Measurements from ENCODE around the gene CELSR1.
"Not testable (repeated sequence)": the region's sequence is repeated elsewhere in the genome, so short reads cannot be mapped to it uniquely, and the experiment has no call there.

Gene CELSR1

DNA sequence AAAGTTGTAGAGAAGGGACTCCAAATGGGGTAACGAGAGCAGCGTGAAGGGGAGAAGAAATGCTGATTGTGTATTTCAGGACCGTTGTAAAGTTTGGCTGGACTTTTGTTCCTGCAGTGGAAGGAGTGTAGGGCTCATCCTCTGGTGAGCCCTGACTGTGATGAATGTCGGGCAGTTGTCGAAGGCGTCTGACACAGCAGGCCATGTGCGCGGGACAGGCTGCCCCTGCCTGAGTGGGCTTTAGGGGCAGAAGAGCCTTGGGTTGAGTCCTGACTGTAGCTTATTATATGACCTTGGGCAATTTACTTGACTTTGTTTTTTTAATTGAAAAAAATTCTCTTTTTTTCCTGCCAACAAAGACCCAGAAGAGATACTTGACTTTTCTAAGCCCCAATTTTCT is 198.8 kb downstream of the CELSR1 start:
- DNase-seq: no peak

GRCh38 chr22:46337870-46338269 is 199.6 kb downstream of the CELSR1 start:
- no peak for DNase-seq

- DNase-seq: no peak
Observed at GRCh38 chr22:46336119-46337078, 201.0 kb downstream of the CELSR1 start.

DNA sequence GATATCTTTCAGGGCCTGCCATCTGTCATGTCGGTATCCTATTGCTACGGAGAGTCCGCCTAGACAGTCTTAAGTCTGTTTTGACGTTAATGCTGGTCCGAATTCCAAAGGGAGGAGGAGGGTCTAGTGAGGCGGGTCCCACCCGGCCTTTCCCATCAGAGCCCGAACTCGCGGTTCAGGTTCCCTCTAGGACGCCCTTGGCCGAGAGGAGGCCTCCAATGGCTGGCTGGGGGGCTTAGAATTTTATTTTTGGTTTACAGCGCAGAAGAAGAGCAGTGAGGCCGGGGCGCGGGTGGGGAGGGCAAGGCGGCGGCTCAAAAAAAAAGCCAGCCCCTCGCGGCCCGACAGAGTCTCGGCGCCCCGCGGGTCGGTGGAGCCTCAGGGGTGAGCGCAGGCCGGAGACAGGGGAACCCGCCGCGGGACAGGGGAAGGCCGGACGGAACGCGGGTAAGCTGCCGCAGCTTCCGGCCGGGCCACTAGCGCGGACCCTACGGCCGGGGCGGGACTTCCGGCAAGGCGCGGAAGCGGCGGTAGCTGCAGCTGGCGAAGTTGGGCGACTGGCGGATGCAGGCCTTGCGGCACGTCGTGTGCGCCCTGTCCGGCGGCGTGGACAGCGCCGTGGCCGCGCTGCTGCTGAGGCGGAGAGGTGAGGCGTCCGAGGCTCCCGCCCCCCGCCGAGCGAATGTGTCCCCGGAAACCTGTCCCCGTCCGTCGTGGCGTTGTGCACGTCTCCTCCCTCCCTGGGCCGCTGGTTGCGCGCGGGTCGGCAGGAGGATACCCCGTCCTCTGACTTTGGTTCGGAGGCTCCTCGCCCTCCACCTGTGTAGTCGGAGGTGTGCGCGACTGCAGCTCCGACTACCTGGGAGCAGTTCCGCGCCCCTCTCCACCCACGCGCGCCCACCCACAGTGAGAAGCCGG is 202.0 kb downstream of the CELSR1 start, which contains the start of gene TRMU:
Gene TRMU (plus strand): TSS at position 514 of the 918 bp plus-strand sequence. CDS start 51 bp downstream, at position 565.
- DNase-seq: peak; percentile 67

DNA sequence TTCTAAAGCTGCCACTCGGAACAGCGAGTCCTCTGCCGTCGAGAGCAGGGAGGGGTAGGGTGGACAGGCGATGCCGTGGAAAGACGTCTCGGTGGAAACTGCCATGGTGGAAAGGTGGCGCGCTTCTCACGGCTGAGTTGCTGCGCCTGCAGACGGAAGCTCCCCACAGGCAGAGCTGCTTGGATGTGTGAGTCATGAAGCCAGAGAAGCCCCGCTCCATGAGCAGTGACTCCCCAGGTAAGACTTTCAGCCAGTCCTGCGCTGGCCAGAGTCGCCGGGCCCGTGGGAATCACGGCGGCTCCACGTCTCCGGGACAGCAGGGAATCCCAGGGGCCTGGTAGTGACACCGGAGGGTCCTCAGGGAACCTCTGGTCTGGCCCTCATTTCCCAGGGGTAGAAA is 205.9 kb downstream of the CELSR1 start:
- no peak for DNase-seq

GRCh38 chr22:46330426-46330825 is 207.0 kb downstream of the CELSR1 start:
- no peak for DNase-seq

- DNase-seq: no peak
Observed at GRCh38 chr22:46329616-46330015, 207.8 kb downstream of the CELSR1 start.

DNA sequence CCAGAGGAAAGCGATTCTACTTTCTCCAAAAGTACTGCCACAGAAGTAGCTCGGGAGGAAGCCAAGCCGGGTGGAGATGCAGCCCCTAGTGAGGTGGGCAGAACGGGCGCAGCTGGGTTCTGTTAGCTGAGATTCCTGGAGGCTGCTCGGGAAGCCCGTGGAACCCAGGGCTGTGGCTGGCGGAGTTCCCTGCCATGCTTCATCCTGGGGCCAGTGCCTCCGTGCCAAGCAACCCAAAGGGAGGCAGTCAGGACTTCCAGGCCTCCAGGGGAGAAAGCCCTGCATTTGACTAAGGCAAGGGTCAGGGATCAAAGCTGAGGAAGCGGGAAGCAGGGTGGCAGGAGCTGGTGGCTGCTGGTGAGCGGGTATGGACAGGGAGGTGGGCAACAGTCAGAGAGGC is 208.6 kb downstream of the CELSR1 start:
- DNase-seq: no peak

DNA sequence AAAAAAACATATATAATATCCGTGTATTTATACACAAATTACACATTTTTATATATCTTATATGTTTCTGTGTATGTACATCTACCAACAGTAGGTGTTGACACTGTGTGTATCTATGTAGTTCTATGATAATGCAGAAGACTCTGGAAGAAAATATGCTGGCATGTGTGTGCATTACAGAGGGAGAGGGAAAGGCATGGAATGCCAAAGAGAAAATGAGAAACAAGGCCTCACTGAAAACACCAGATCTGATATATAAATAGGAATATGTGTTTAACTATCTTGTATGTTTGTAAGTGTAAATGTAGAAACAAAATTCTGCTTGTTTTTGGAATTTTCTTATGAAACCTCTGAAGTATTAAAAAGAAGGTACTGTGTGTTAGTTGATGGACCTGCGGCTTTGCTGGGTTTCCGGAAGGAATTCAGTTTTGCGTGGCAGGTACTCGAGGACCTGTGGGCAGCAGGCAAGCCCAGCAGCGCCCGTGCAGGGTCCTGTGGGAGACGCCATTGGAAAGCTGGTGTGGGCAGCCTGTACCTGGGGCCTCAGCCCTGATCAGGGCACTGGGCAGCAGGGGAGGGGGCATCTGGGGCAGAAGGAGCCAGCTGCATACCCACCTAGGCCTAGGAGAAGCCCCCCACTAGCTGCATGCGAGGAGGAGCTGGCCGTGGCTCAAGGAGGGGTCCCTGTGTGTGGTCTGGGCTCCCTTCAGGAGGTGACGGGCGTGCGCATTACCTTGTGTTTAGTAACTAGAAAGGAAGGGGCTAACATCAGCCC is 209.5 kb downstream of the CELSR1 start:
- no peak for DNase-seq

DNA sequence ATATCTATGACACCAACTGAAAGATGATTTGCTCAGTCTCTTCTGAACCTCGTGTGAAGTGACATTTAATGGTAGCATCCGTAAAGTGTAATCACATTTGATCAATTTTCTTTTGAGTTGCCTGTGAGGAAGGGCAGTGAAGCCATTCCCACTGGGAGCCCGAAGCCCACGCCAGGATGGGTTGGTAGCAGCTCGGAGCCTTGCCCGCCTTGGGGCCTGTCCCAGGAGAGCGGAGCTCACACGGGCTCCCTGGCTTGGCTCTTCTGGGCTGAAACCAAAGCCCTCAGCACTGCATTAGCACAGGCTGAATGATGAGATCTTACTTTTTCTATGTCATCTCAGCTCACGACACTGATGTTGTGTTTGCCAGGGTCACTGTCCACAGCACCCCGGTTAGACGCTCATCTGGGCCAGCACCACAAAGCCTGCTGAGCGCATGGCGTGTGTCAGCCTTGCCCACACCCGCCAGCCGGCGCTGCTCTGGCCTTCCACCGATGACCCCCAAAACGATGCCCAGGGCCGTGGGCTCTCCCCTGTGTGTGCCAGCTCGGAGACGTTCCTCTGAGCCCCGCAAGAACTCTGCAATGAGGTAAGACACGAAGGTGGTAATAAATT is 211.2 kb downstream of the CELSR1 start:
- DNase-seq: no peak

- DNase-seq: no peak
Observed at GRCh38 chr22:46323162-46323561, 214.3 kb downstream of the CELSR1 start.

DNA sequence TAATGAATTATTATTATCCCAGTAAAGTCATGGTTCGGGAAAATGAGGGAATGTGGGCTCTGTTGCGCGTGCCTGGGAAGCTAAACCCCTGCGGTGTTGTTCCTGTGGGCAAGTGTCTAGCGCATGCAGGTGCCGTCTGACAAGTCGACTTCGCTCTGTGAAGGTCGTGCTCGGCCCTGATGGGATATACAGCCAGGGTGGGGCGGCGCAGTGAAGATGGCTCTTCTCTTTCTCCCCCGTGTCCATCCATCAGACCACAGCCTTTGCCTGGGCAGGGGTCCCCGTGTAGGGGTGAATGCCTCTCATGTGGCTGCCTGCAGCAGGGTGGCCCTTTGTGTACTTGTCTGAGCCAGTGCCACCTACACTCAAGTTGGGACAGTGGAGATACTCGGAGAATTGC is 214.7 kb downstream of the CELSR1 start:
- no peak for DNase-seq

DNA sequence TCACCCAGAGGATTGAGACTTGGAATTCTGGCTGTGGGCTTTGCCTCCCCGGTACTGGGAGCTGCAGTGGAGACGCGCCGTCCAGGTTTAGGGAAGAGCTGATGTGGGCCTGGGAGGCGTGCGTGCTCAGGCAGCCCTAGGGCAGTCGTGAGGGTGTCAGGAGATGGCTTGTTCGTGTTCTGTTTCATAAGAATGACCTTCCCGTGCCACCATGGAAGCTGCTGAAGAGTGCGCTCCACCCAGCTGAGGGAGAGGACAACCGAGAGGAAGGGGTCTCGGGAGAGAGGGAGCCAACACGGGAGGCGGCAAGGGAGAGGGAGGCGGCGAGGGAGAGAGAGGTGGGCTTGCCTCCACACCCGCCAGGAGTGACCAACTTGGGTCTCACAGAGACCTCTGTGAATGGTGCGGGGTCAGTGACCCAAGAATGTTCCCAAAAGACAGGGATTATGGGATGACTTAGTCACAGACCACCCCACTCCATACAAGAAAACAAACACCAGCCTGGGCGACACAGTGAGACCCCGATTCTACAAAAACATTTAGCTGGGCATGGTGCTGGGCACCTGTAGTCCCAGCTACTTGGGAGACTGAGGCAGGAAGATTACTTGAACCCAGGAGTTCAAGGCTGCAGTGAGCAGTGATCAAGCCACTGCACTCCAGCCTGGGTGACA is 216.6 kb downstream of the CELSR1 start:
- no peak for DNase-seq

- DNase-seq: no peak
Observed at GRCh38 chr22:46320166-46320710, 217.2 kb downstream of the CELSR1 start.

DNA sequence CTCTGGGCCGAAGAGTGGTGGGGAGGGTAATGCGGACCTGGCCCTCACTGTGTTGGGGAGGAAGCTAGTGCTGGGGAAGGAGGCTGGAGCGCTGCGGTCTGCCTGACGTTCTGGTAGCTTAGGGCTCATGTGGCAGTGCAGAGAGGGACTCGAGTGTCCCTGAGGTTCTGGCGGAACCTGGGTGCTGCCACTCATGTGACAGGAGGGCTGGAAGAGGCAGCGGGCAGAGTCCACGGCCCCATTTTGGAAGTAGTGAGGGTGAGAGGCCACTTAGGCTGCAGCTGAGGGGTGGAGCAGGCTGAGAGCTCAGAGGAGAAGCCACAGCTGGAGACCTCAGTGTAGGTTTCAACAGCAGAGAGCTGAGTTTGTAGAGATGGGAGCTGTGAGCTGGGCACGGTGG is 218.1 kb downstream of the CELSR1 start:
- DNase-seq: no peak

DNA sequence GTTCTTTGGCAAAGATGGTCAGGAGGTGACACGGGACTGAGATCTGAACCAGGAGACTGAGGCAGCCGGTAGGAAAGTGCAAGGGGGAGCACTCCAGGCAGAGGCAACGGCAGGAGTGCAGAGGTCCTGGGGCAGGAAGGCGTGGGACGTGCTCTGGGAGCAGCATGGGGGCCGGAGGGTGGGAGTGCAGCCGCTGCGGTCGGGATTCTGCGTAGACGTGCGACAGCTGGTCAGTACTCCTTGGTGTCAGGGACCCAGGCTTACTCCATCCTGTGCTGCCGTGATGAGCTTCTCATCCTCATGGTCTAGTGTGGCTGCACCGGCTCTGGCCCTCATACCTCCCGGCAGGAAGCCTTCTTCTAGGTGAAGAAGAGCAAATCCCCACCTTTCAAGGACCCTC is 218.8 kb downstream of the CELSR1 start:
- DNase-seq: no peak

- DNase-seq: no peak
Observed at GRCh38 chr22:46317646-46318045, 219.8 kb downstream of the CELSR1 start.

DNA sequence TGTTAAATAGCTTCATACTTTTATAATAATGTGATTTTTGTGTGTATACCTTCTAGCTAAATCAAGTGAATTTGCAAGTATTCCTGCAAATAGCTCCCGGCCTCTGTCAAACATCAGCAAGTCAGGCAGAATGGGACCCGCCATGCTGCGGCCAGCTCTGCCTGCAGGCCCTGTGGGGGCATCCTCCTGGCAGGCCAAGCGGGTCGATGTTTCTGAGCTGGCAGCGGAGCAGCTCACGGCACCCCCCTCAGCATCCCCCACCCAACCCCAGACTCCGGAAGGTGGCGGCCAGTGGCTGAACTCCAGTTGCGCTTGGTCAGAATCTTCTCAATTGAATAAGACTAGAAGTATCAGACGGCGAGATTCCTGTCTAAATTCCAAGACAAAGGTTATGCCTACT is 221.4 kb downstream of the CELSR1 start:
- DNase-seq: no peak

DNA sequence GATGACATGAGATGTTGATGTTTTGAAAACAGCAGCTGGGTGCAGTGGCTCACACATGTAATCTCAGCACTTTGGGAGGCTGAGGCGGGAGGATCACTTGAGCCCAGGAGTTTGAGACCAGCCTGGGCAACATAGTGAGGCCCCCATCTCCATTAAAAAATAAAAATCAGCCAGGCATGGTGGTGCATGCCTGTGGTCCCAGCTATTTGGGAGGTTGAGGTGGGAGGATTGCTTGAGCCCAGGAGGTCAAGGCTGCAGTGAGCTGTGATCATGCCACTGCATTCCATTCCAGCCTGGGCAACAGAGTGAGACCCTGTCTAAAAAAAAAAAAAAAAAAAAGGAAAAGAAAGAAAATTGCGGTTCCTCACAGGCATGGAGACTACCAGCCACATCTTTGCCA is 224.6 kb downstream of the CELSR1 start:
- not testable (repeated sequence) for DNase-seq

DNA sequence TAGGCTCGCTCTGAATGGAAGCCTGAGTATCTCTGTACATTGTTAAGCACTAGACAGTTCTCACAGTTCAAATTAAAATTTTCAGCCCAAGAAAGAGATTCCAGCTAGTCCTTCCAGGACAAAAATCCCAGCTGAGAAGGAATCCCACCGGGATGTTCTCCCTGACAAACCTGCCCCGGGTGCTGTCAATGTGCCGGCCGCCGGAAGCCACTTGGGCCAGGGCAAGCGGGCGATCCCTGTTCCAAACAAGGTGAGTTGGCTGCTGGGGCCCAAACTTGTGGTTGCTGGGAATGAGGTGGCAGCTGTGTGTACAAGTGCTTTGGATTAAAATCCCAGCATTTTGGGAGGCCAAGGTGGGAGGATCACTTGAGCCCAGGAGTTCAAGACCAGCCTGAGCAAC is 225.4 kb downstream of the CELSR1 start:
- DNase-seq: no peak

Data from amniotic stem cell (primary cell).